Activated CD4-positive, alpha-beta T cell treated with anti-CD3 and anti-CD28 coated beads, Interleukin-2, amount 50 U/mL, for 4 hours (primary cell): ENCODE measurements around the gene GAB2.
"Not testable (repeated sequence)": the region's sequence is repeated elsewhere in the genome, so short reads cannot be mapped to it uniquely, and the experiment has no call there.

Source experiments
- DNase-seq, 2 experiments: peaks; one replicate each; pipeline ENCODE4 v3.0.0-alpha.2; 2020

GAB2 gene

GRCh38 chr11:78237293-78238046, 180.2 kb downstream of the GAB2 start:
- no peak for DNase-seq

GRCh38 chr11:78234006-78234405, 183.6 kb downstream of the GAB2 start:
- no peak for DNase-seq

DNA sequence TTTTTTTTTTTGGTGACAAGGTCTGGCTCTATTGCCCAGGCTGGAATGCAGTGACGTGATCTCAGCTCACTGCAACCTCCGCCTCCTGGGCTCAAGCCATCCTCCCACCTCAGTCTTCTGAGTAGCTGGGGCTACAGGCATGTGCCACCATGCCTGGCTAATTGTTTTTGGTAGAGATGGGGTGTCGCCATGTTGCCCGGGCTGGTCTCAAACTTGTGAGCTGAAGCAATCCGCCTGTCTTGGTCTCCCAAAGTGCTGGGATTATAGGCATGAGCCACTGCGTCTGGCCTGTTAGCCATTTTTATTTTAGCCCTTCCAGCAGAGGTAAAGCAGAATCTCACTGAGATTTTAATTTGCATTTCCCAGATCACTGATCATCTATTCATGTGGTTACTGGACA, 184.6 kb downstream of the GAB2 start:
- not testable (repeated sequence) for DNase-seq

DNA sequence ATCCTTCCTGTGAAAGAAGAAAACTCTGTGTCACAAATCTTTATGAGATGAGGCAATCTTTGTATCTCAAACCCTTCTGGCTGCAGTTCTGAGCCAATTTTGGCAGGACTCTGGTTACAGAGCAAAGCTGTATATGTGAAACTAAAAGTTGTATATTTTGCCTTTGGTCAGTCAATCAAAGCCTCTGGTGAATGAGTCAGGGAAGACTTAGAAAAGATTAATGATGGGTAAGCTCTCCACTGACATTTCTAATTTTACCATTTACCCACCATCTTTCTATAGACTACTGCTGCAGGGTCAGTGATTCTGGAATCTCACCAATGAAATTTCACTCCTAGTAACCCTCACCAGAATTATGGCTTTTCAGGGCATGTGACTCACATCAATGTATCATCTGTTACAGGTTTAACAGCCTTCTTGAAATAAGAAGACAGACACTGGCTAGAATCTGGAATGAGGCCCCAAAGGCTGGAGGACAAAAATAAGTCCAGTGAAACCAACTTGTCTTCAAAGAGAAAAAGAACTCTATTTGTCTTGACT, 185.6 kb downstream of the GAB2 start:
- no peak for DNase-seq

DNA sequence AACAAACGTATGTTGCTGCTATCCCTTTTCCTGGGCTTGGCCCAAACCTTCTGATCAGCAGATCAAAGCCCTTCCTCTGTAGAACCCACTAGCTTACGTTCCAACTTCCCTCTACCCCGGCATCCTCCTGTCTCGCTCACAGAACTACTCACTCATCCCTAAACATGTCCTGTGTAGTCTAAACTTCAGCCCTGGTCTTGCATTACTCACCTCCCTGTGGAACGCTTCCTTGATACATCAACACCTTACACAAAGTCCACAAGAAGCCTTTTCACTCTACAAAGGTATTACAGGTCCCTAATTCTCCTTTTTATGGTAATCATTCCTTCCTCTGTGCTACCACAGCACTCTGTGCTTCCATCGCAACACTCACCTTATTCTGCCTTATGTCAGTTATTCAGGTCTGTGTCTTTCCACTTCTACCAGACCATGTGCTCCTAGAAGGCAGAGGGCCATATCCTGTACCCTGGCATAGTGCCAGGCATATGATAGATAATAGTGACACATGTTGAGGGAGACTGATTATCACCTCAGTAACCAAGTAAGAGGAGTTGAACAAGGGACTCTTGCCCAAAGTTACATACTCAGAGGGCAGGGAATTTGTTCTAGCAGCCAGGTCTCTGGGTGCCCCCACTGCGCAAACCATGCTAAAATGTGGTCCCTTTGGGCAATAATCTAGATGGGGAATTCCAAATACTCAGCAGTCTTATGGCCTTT, 187.3 kb downstream of the GAB2 start:
- no peak for DNase-seq

DNA sequence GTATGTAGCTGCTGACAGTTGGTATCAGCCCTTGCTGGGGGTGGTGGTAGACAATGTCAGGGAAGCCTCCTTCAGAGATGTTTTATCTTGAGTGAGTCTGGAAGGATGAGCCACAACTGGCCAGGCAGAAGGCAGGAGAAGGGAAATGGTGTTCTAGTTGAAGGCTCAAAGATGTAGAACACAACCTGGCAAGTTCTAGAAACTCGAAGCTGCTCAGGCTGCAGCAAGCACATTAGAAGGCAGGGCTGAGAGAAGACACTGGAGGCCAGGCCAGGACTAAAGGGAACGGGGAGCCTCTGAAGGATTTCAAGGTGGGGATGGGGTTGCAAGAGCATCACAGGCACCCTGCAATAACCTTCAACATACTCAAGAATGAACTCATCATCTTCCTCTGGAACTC, 188.5 kb downstream of the GAB2 start:
- DNase-seq = no peak

GRCh38 chr11:78228467-78228866, 189.2 kb downstream of the GAB2 start:
- no peak for DNase-seq

DNA sequence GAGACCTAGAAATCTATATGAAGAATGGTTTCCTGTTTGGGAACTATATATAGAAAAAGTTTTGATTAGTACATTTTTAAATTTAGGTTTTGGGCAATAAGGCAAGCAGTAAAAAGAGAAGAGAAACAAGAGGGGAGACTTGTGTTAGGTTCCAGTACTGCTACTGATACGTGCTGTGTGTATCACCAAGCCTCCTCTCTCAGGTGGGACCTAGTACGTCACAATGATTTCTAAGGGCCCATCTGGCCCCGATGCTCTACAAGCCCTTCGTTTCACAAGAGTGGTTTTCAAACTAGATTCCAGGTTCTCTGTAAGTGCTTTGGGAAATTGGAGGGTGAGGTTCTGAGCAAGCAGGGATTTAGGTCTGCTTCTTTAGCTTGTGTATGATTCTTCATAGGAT, 189.7 kb downstream of the GAB2 start:
- DNase-seq = no peak

DNA sequence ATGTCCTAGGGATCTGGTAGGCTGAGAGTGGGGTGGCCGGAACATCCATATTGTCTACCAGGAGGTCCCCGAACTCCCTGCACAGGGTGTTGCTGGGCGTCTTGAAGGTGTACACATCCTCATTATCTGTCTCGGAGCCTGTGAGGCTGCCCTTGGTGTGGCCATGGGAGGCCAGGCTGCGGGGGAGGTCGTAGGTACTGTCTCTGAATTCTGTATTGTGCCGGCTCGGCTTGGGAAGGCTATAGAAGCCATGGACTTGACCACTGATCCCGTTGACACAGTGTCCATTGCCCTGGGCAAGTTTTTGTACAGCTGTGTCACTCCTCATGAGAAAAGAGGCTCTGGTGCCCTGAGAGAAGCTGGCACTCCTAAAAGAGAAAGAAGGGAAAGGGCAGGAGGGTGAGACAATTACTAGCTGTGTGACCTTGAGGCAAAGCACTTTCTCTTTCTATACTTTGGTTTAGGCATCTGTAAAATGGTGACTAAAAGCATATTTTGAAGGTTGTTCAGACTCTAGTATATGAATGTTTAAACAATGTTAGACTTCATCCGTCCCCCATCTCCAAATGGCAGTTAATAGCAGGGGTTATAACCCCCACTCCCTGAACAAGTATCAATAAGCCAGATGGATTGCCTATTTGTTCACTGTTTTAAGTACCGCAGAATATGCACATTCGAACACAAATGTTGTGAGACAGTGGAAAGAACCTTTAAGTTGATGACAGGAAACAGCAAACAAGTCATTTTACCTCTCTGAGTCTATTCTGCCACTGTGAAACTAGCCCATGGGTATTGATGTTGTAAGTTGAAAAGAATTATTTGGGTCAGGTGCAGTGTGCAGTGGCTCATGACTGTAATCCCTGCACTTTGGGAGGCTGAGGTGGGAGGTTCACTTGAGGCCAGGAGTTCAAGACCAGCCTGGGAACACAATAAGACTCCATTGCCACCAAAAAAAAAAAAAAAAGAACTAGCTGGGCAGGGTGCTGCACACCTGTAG, 190.6 kb downstream of the GAB2 start:
- no peak for DNase-seq

- DNase-seq = no peak
These were observed 192.7 kb downstream of the GAB2 start for GRCh38 chr11:78224906-78225420.

- DNase-seq = no peak
These were observed 193.1 kb downstream of the GAB2 start for GRCh38 chr11:78224506-78224905.

DNA sequence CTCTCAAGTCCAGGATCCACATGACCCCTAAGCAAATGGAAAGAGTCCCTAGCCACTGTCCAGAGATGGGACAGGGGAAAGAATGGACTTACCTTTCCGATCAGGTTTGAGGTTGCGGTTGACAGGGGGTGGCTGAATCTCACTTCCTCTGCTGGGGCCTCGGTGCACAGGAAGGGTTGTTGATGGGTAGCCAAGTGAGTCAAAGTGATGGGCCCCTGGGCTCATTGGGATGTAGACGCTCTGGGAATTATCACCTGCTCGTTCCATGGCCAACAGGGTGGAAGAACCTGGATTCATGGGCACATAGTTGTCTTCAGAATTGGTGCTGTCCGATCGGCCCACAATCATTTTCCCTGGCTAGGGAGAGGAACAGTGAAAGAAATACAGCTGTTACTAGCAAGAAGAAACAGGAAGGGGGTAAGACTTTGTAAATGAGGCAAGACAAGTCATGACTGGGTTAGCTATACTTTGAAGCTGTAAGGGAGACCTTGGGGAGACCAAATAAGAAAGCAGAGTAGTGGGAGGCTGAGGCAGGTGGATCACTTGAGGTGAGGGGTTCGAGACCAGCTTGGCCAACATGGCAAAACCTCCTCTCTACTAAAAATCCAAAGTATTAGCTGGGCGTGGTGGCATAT, 194.2 kb downstream of the GAB2 start:
- no peak for DNase-seq

- not testable (repeated sequence) for DNase-seq
These were observed 194.9 kb downstream of the GAB2 start for GRCh38 chr11:78222726-78223125.

DNA sequence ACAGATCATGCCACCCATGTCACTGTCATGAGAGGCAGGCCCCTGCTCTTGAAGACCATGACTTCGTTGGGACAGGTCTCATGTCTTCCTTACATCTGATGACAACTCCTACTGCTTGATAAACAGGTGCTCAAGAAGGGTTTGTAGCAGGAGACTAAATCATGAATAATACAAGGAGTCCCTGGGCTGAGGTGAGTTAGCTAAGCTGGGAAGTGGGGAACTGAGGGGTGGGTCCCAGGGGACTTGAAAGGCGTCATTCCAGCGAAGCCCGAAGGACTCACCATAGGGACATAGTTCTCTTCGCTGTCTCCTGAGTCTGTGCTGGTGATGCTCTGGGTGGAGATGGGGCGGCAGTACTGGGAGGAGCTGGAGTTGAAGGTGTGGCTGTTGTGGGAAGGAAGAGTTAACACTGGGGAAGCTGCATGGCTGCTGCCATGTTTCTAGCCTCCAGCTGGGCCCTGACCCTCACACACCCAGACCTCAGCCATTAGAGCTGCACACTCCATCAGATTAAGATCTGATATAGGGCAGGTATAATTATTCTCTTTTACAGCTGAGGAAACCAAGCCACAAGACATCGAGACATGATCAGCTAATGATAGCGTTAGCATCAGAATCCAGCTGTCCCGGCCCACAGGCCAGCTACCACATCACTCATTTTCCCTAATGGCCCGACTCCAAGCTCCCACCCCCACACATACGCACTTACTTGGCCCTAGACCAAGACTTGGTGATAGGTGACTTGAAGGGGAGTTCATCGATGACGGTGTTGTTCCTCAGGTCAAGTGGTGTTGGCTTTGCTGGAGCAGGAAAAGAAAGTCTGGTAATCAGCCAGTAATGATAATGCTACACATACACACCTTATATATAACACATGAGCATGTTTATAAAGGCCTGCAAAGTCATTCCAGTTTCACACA, 196.0 kb downstream of the GAB2 start:
- DNase-seq = no peak

GRCh38 chr11:78220218-78221157, 197.1 kb downstream of the GAB2 start:
- no peak for DNase-seq

DNA sequence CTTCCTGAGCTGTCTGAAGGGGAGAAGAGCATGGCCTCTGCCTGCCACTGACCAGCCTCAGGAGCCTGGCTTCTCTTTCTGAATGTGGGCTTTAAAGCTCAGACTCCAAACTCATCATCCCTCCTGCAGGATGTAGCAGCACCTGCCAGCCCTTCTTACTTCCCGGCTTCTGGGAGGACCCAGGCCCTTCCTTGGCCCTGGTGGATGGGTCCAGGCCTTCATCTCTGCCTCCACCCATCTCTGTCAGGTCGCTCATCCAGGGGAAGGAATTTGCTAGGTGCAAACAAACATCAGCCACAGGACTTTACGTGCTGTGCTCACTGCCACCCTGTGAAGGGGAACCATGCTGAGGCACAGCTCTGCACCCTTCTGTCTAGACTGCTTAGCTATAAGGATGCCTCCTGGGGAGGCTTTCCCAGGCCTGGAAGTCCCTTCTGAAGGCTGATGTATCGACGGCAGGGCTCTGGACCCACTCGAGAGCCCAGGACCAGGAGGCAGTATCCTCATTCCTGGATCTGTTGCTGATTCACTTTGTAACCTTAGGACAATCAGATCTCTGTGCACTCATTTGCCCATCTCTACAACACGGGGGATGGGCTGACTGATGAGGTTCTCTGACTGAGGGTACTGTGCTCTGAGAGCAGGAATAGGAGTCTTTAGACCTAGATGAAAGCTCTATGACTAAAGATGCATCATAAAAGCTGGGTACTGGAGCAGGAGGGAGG, 198.0 kb downstream of the GAB2 start:
- no peak for DNase-seq

- DNase-seq = no peak
These were observed 198.7 kb downstream of the GAB2 start for GRCh38 chr11:78218707-78219492.
